GM08714 (cell line): ENCODE data around the gene GRM7.

ENCODE experiments used
- H3K4me3 ChIP-seq: fragments of 200-500 bp; sonication (Bioruptor generic); 2 replicates; pipeline ENCODE4 v1.5.1; 2014; ENCODE audit warnings: mild to moderate bottlenecking, low read length, inconsistent platforms
- ZNF274 ChIP-seq: IDR thresholded peaks from 2 replicates; pipeline ENCODE4 v1.6.1; 2012; ENCODE audit warnings: mild to moderate bottlenecking, low read depth, low read length

GRM7 gene

GRCh38 chr3:7146529-7146928, 285.6 kb downstream of the GRM7 start:
- TF ChIP-seq ZNF274: no peak
- no peak overlapping the region for H3K4me3 ChIP-seq

- H3K4me3 ChIP-seq: no peak overlapping the region
- no peak for TF ChIP-seq ZNF274
Observed at GRCh38 chr3:7158516-7158915, 297.6 kb downstream of the GRM7 start.

- TF ChIP-seq ZNF274: no peak
- no peak overlapping the region for H3K4me3 ChIP-seq
Observed at GRCh38 chr3:7160689-7161088, 299.8 kb downstream of the GRM7 start.

- TF ChIP-seq ZNF274: no peak
- no peak overlapping the region for H3K4me3 ChIP-seq
Observed at GRCh38 chr3:7166460-7166859, 305.5 kb downstream of the GRM7 start.

- TF ChIP-seq ZNF274: no peak
- H3K4me3 ChIP-seq: no peak overlapping the region
Observed at GRCh38 chr3:7171493-7171892, 310.6 kb downstream of the GRM7 start.

GRCh38 chr3:7172996-7173395, 312.1 kb downstream of the GRM7 start:
- no peak for TF ChIP-seq ZNF274
- H3K4me3 ChIP-seq: no peak overlapping the region

GRCh38 chr3:7188551-7188950, 327.6 kb downstream of the GRM7 start:
- TF ChIP-seq ZNF274: no peak
- no peak overlapping the region for H3K4me3 ChIP-seq

GRCh38 chr3:7190095-7190494, 329.2 kb downstream of the GRM7 start:
- H3K4me3 ChIP-seq: no peak overlapping the region
- TF ChIP-seq ZNF274: no peak

- TF ChIP-seq ZNF274: no peak
- H3K4me3 ChIP-seq: no peak overlapping the region
Observed at GRCh38 chr3:7193269-7193668, 332.4 kb downstream of the GRM7 start.

- no peak for TF ChIP-seq ZNF274
- no peak overlapping the region for H3K4me3 ChIP-seq
Observed at GRCh38 chr3:7194071-7194835, 333.3 kb downstream of the GRM7 start.

GRCh38 chr3:7195934-7196333, 335.0 kb downstream of the GRM7 start:
- H3K4me3 ChIP-seq: no peak overlapping the region
- no peak for TF ChIP-seq ZNF274

GRCh38 chr3:7201784-7202183, 340.9 kb downstream of the GRM7 start:
- TF ChIP-seq ZNF274: no peak
- H3K4me3 ChIP-seq: no peak overlapping the region

GRCh38 chr3:7203969-7204847, 343.3 kb downstream of the GRM7 start:
- no peak for TF ChIP-seq ZNF274
- H3K4me3 ChIP-seq: no peak overlapping the region

- no peak overlapping the region; the same call in 1 of the 2 replicates for H3K4me3 ChIP-seq
- no peak for TF ChIP-seq ZNF274
Observed at GRCh38 chr3:7204848-7205156, 343.9 kb downstream of the GRM7 start.

GRCh38 chr3:7205535-7205934, 344.6 kb downstream of the GRM7 start:
- no peak overlapping the region; the same call in 1 of the 2 replicates for H3K4me3 ChIP-seq
- no peak for TF ChIP-seq ZNF274
